Ovary (tissue), 3 donors: ENCODE data around the gene TMEM158.

Source experiments
- CTCF ChIP-seq, 3 donors: fragments of 450-650 bp in 2 of 3; fragments of 200-600 bp in 1 of 3; IDR thresholded peaks; one replicate each; pipeline versions ENCODE4 v1.5.1 to v1.8.0; 2016 to 2022; ENCODE audit warnings: antibody characterized with exemption in 3 of 3, mild to moderate bottlenecking in 1 of 3
- EP300 ChIP-seq: sonication (generic); formaldehyde crosslinking; IDR thresholded peaks from one replicate; pipeline ENCODE4 v1.6.1; 2017; ENCODE audit warnings: antibody characterized with exemption
- POLR2A ChIP-seq: fragments of 450-650 bp; IDR thresholded peaks from one replicate; pipeline ENCODE4 v1.6.1; 2017; ENCODE audit warnings: antibody characterized with exemption, mild to moderate bottlenecking, moderate library complexity
- donor health status: DM: no; HTN: no; CAD: no.

- TF ChIP-seq CTCF (IDR thresholded peaks at IDR 0.05) (no peak), POLR2A (no peak), EP300 (no peak)
Measured at GRCh38 chr3:45227071-45227820, 1.2 kb upstream of the TMEM158 start.
